Measurements from ENCODE around the gene ASIC4.
A peak's percentile ranks its signal among the peaks of the same experiment; 100 is the strongest.

The ASIC4 gene, protein sequence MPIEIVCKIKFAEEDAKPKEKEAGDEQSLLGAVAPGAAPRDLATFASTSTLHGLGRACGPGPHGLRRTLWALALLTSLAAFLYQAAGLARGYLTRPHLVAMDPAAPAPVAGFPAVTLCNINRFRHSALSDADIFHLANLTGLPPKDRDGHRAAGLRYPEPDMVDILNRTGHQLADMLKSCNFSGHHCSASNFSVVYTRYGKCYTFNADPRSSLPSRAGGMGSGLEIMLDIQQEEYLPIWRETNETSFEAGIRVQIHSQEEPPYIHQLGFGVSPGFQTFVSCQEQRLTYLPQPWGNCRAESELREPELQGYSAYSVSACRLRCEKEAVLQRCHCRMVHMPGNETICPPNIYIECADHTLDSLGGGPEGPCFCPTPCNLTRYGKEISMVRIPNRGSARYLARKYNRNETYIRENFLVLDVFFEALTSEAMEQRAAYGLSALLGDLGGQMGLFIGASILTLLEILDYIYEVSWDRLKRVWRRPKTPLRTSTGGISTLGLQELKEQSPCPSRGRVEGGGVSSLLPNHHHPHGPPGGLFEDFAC

DNA sequence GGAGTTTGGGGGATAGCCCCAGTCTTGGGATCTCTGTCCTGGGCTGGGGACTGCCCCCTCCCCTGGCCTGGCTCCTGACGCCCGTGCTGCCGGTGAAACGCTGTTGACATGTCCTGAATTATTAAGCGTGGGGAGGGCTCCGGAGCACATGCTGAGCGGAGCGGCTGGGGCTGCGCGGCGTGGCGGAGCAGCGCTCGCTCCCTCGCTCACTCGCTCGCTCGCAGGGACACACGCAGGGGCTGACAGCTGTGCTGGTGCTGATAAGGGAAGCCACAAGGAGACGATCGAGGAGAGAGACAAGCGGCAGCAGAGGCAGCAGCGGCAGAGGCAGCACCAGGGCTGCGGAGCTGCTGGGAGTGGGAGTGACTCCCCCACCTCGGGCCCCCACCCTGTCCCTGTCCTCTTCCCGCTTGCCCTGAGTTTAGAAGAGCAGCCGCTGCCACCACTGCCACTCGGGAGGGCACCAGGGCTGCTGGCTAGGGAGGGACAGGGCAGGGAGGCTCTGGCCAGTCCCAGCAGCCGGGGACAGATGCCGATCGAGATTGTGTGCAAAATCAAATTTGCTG, at the start of gene ASIC4:
ASIC4 (plus strand) TSS at position 287 of the 566 bp plus-strand sequence; CDS start at position 530, 243 bp downstream.
- DNase-seq, result no peak

DNA sequence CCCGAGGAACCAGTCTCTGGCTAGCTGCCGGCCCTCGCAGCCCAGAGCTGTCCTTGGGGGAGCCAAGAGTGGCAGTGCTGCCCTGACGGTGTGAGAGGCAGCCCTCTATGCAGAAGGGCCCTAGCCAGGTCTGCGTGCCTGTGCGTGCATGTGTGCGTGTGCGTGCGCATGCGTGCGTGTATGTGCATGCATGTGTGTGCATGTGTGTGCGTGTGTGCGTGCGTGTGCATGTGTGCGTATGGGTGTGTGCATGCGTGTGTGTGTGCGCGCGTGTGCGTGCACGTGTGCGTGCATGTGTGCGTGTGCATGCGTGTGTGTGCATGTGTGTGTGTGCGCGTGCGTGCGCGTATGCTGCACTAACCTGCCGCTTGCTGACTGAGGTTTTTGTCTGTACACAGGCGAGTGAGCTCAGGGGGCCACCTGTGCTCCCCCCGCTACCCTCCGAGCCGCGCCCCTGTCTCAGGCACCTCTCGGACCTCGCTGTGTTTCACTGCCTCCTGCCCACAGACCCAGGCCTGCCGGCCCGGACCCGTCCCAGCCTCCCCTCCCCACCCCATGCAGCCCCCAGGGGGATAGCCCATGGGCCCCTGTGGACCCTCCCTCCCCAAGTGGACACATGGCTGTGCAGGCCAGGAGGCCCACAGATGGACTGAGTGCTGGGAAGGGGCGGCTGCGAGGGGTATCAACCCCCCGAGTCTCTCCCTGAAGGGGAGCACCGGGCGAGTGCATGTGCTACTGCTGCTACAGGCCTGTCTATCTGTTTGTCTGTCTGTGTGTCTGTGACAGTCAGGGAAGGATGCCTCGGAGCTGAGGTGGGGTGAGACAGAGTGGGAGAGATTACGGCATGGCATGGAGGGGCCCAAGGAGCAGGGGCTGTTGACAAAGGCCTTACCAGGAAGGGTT, 48.4 kb upstream of the ASIC4 start:
- no peak for DNase-seq

DNA sequence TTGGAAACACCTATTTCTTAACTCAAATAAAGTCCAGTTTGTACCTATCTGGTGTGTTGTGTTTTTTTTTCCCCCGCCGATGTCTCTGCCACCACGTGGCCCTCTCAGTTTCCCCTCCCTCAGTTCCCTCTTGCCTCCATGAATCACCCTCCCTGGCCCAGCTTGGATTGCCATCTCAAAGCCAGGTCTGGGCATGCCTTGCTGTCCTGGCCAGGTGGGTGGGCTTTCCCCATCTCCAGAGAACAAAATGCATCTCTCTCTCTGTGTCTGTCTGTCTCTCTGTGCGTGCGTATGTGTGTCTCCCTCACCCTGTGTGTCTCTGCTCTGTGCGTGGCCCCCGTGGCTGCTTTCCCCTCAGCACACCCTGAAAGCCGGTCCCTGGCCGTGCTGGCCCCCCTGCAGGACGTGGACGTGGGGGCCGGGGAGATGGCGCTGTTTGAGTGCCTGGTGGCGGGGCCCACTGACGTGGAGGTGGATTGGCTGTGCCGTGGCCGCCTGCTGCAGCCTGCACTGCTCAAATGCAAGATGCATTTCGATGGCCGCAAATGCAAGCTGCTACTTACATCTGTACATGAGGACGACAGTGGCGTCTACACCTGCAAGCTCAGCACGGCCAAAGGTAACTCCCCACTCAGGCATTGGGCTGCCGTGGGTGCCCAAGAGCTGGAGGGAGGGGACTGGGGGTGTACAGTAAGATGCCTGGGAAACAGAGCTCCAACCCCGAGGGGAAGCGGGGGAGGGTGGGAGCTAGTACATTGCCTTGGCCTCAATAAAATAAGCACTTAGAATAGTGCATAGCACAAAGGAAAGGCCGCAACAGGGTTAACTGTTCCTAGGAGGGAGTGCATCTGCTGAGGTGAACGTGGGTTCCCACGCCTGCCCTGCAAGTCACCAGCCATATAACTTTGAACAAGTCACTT, 47.2 kb upstream of the ASIC4 start:
- DNase-seq, result no peak

DNA sequence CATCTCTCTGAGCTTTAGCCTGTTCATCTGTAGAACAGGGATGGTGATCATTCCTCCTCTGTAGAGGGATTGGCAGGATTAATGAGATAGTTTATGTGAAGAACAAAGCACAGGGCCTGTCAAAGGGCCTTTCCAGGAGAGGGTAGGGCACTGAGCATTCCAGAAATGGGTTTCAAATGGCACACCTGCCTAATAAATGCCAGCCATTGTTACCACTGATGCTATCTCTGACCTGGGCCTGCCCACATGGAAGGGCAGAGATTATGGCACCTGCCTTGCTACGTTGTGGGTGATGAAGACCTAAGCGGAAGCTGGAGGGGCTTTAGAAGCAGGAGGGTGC, 46.6 kb upstream of the ASIC4 start:
- no peak for DNase-seq

DNA sequence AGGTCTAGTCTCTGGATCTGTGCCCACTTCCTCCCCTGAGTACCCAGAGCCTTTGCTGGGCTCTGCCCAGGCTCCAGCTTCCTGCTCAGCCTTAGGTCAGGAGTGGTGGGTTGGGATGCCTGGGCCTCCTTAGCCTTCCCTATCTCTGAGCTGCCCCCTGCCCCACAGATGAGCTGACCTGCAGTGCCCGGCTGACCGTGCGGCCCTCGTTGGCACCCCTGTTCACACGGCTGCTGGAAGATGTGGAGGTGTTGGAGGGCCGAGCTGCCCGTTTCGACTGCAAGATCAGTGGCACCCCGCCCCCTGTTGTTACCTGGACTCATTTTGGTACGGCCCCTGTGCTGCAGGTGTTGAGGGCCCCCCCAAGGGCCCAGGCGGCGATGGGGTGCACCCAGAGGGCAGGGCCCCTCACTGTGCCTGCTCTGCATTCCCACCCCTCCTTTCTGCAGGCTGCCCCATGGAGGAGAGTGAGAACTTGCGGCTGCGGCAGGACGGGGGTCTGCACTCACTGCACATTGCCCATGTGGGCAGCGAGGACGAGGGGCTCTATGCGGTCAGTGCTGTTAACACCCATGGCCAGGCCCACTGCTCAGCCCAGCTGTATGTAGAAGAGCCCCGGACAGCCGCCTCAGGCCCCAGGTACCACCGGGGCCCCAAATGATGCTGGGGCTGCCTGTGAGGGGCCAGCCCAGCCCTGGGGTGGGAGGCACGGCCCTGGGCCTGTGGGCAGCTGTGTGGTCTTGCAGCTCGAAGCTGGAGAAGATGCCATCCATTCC, 45.7 kb upstream of the ASIC4 start:
- no peak for DNase-seq

DNA sequence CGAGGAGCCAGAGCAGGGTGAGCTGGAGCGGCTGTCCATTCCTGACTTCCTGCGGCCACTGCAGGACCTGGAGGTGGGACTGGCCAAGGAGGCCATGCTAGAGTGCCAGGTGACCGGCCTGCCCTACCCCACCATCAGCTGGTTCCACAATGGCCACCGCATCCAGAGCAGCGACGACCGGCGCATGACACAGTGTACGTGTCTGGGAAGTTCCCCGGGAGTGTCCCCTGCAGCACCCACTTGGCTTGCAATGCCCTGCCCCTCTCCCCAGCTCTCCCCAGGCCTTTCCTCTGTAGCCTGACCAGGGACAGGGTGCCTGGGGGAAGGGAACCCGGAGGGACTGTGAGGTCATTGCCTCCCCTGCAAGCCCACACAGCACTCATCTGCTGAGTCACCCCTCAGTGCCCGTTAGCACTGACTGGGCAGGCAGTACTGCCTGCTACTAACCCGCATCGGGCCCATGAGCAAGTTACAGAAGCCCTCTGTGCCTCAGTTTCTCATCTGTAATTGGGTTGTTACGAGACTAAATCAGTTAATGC, 45.0 kb upstream of the ASIC4 start:
- DNase-seq, result no peak

DNA sequence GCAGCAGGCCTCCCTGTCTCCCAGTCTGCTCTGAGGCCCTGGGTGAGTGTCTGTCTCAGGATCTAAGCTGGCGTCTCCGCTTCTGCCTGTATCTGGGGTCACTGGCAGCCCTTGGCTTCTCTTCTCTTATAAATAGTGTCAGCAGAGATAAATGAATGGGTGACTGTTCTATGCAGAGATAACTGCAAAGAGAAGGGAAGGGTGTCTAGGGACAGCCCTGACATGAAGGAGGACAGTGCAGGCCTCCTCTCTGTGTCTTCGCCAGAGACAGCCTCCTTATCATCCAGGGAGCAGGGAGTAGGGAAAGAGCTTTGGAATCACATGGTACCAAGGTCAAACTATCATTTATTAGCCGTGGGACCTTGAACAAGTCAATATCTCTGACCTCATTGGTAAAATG, 43.9 kb upstream of the ASIC4 start:
- no peak for DNase-seq

DNA sequence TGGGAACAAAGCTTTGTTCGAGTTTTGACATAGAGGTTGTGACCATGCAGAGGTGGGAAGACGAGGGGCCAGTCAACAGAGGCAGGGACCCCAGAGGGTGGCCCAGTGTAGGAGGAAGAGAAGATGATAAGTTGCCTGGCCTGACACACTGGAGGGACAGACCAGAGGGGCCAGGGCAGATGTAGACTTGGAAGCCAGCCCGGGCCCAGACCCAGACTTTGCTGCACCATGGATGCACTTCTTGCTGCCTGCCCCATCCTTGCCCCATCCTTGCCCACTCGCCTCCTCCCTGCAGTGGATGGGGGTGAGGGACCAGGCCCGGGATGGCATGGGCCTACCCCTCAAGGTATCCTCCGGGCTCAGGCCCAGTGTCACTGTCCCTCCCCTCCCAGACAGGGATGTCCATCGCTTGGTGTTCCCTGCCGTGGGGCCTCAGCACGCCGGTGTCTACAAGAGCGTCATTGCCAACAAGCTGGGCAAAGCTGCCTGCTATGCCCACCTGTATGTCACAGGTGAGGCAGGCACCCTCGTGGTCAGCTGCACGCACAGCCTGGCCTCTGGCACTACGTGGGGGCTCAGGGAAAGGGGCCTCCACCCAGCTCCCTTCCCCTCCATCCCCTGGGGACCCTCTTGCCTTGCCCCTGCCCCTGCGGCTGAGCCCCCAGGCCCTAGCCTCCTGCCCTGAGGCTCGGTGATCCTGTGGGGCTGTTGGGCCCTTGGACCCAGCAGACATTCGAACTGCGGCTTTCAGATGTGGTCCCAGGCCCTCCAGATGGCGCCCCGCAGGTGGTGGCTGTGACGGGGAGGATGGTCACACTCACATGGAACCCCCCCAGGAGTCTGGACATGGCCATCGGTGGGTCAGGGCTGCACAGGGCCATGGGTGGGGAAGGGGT, 42.6 kb upstream of the ASIC4 start:
- DNase-seq, result no peak

DNA sequence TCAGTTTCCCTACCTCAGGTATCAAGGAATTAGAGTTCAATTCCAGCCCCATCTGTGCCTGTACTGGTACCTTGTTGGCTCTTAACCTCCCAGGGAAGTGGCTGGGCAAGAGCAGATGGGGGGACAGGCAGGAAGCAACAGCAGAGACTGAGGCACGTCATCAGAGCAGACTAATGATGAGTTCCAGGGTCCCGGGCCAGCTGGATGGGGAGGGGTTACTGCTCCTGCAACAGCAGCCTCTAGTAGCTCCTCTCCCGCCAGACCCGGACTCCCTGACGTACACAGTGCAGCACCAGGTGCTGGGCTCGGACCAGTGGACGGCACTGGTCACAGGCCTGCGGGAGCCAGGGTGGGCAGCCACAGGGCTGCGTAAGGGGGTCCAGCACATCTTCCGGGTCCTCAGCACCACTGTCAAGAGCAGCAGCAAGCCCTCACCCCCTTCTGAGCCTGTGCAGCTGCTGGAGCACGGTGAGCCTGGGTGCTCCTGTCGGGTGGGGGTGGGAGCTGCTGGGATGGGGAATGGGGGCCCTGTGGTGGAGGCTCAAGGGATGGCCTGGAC, 41.6 kb upstream of the ASIC4 start:
- no peak for DNase-seq

DNA sequence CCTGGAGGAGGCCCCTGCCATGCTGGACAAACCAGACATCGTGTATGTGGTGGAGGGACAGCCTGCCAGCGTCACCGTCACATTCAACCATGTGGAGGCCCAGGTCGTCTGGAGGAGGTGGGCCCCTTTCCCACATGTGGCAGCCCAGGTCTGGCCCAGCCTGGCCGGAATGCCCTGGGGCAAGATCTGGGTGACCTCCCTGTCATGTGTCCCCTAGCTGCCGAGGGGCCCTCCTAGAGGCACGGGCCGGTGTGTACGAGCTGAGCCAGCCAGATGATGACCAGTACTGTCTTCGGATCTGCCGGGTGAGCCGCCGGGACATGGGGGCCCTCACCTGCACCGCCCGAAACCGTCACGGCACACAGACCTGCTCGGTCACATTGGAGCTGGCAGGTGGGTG, 40.8 kb upstream of the ASIC4 start:
- DNase-seq, result no peak

DNA sequence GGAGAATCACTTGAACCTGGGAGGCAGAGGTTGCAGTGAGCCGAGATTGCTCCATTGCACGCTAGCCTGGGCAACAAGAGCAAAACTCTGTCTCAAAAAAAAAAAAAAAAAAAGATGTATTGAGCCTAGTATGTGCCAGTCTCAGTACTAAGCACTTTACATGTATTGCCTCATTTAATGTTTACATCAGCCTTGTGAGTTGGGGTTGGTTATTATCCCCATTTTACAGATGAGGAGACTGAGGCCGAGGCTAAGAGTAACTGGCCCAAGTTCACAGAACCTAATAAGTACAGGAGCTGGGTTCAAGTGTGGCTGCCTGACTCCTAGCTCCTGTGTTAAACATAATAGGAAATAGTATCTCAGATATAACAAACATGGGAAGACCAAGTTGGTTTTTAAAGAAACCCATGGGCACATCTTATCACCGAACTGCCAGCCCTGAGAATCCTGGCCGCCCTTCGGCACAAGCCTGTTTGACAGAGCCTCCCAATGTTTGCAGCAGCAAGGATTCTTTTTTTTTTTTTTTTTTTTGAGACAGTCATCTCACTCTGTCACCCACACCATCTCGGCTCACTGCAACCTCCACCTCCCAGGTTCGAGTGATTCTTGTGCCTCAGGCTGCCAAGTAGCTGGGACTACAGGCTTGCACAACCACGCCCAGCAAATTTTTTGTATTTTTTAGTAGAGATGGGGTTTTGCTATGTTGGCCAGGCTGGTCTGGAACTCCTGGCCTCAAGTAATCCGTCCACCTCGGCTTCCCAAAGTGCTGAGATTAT, 39.8 kb upstream of the ASIC4 start:
- DNase-seq, result no peak

DNA sequence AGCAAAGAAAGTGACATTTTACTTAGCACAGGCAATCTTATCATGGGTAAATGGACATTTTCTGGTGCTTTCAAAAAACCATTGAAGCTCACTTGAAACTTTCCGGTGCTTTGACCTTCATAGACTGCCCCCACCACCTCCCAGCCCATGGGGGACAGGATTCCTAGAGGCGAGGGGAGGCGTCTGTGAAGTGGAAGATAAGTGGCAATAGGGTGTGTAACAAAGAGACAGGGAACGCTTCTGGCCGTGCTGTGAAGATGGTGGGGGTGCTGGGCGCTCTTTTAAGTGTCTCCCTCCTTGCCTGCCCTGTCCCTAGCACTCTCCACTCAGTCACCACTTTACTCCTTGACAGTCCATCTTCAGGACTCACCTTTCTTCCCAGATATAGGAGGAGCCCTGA, 39.0 kb upstream of the ASIC4 start:
- DNase-seq, result no peak

DNA sequence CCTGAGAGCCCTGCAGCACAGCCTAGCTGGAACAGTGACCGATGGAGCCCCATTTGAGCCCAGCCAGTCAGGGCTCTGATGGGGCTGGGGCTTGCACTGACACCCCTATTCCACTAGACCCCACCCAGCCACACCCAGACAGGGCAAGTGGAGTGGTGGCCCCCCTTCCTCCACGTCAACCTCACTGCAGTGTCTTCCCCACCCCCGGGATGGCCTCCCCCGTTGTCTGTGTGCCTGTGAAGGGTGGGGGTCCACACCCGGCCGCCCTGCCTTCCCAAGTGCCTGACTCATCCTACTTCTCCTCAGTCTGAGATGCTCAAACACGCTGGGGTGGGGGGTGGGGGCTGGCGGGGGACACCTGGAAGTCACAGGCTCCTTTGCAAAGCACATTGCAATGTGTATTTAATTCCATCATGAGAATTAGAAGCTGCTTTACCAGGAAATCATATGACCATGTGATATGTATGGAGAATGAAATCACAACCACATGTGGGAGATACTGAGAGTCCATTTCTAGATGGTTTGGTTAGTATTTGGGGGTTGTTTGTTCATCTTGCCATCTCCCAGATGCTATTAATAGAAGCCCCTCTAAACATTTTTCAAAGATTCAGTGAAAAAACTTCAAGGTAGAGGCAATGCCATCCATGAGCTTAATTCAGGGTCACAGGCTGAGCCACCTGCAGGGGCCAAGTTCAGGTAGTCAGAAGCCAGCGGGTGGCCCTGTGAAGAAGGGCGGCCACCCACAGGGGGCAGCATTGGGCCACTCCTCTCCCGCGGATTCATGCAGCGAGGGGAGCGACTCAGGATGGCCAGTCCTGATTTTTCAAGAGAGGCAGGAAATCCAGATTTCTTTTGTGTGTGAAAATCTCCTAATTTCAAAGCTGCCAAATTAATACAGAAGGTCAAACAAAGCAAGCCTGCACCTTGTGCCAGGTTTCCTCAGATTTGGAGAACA, 38.3 kb upstream of the ASIC4 start:
- peak; percentile 66 for DNase-seq

DNA sequence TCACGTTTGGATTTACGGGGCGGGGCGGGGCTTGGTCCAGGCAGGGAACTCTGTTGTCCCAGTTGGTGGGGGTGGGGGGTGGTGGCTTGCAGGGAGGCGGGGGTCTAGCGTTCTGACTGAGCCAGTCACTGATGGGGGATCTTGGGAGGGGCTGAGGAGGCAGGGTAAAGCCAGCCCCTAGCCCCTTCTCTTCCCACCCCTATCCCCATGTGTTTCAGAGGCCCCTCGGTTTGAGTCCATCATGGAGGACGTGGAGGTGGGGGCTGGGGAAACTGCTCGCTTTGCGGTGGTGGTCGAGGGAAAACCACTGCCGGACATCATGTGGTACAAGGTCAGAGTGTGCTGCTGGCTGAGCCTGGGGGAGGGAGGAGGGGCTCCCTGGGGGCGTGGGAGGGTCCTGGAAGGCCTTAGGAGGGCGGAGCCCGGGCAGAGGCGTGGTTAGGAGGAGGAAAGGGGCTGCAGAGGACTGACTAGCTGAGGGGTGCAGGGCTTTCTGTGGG, 37.6 kb upstream of the ASIC4 start:
- no peak for DNase-seq

DNA sequence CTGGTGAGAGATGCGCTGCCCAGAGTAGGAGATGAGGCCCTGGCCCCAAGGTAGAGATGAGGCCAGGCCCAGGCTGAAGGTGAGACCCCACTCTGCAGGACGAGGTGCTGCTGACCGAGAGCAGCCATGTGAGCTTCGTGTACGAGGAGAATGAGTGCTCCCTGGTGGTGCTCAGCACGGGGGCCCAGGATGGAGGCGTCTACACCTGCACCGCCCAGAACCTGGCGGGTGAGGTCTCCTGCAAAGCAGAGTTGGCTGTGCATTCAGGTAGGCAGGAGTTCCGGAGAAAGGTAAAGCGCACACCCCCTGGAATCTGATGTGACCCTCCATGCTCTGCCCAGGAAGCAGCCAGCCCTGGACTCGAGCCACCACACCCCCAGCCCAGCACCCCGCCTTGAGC, 37.1 kb upstream of the ASIC4 start:
- no peak for DNase-seq

DNA sequence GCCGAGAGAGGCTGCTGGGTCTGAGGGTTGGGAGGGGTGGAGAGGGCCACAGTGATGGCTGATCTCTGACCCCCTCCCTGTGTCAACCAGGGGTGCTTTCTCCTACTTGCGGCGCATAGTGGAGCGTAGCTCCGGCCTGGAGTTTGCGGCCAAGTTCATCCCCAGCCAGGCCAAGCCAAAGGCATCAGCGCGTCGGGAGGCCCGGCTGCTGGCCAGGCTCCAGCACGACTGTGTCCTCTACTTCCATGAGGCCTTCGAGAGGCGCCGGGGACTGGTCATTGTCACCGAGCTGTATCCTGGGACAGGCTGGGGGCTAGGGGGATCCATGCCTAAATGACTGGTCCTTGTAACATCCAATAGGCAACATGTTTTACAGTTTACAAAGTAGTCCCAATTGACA, 36.5 kb upstream of the ASIC4 start:
- DNase-seq, result no peak

DNA sequence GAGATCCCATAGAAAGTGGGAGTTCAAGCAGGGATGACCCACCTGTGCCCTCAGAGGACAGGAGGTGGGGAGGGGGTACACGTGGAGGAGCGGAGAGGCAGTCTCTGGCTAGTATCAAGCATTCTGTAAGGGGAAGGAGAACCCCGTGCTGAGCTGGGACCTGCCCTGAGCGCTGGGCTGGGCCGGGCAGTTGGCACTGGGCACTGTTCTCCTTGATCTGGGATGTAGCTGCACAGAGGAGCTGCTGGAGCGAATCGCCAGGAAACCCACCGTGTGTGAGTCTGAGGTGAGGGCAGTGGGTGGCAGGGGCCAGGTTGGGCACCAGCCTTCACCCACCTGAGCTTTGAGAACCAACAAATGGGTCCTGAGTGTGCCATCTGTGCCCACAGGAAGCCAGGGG, 35.4 kb upstream of the ASIC4 start:
- DNase-seq, result no peak

DNA sequence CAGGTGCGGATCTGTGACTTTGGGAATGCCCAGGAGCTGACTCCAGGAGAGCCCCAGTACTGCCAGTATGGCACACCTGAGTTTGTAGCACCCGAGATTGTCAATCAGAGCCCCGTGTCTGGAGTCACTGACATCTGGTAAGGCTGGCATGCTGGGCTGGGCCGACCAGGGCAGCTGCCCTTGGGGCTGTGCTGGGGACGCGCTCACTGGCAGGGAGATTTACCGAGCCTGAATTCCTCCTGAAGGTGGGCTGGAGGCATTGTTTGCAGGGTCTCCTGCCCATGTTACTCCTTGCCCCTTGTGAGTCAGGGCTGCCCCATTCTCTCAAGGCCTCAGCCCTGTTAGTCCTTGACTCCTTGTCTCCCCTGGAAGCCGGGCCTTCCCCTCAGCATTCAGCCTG, 34.3 kb upstream of the ASIC4 start:
- DNase-seq, result no peak
